Measurements from ENCODE around the gene ZIC5. TPM values are rescaled to one million over a fixed set of nuclear protein-coding genes. Genes with fewer than 3 reads are reported as not detected.

Gene ZIC5
- total and polyA plus RNA-seq, 2 of the 13 experiments (the other 11 are each of a cell fraction or from before 2014, with no cell fraction given), result 0.02 to 0.07 TPM

GRCh38 chr13:99941086-99941485, 30.5 kb downstream of the ZIC5 start (continued):
- TF ChIP-seq AFF4 (CRISPR knock-in tag; IDR thresholded peaks at IDR 0.05), result no peak
- TF ChIP-seq MNT (IDR thresholded peaks at IDR 0.05), result no peak
- no peak for TF ChIP-seq ZNF180 (CRISPR knock-in tag; IDR thresholded peaks at IDR 0.05; ENCODE audit: borderline replicate concordance, low read depth)
- TF ChIP-seq ZSCAN25 (CRISPR knock-in tag; IDR thresholded peaks at IDR 0.05), result no peak
- no peak for TF ChIP-seq TRIM22 (IDR thresholded peaks at IDR 0.05)
- TF ChIP-seq NR2C2 (CRISPR knock-in tag; IDR thresholded peaks at IDR 0.05; ENCODE audit: borderline replicate concordance), result no peak
- TF ChIP-seq ZNF784 (CRISPR knock-in tag; IDR thresholded peaks at IDR 0.05; ENCODE audit: borderline replicate concordance), result no peak; the same call in 1 of the 2 replicates
- TF ChIP-seq KMT2A (CRISPR knock-in tag; IDR thresholded peaks at IDR 0.05), result no peak
- TF ChIP-seq HNF4G (IDR thresholded peaks at IDR 0.05; ENCODE audit: borderline replicate concordance, low read depth, low read length), result peak; percentile 75; the same call in 1 of the 2 replicates
- TF ChIP-seq HNF4G (CRISPR knock-in tag; IDR thresholded peaks at IDR 0.05; ENCODE audit: borderline replicate concordance, low read depth), result peak; percentile 87; the same call in 1 of the 2 replicates
- peak; percentile 97 for TF ChIP-seq ZNF710 (CRISPR knock-in tag; IDR thresholded peaks at IDR 0.05; ENCODE audit: borderline replicate concordance)
- TF ChIP-seq ZNF562 (CRISPR knock-in tag; IDR thresholded peaks at IDR 0.05; ENCODE audit: borderline replicate concordance), result no peak
- TF ChIP-seq ZNF607 (CRISPR knock-in tag; IDR thresholded peaks at IDR 0.05; ENCODE audit: borderline replicate concordance), result no peak
- no peak for TF ChIP-seq THRA (CRISPR knock-in tag; IDR thresholded peaks at IDR 0.05; ENCODE audit: borderline replicate concordance)
- TF ChIP-seq ZNF556 (CRISPR knock-in tag; IDR thresholded peaks at IDR 0.05; ENCODE audit: borderline replicate concordance), result no peak
- no peak for TF ChIP-seq ZNF335 (CRISPR knock-in tag; IDR thresholded peaks at IDR 0.05)
- TF ChIP-seq ZNF704 (CRISPR knock-in tag; IDR thresholded peaks at IDR 0.05; ENCODE audit: borderline replicate concordance), result no peak
